HG02884 (cell line): ENCODE data around the gene SFXN5.
"Not testable (repeated sequence)": the region's sequence is repeated elsewhere in the genome, so short reads cannot be mapped to it uniquely, and the experiment has no call there.

Experiments used
- ATAC-seq: cut with Tn5 transposase; IDR thresholded peaks from one replicate; pipeline ENCODE4 v1.9.1; 2021; ENCODE audit warnings: mild to moderate bottlenecking, moderate library complexity; ENCODE audit not compliant: unreplicated experiment

The SFXN5 gene

DNA sequence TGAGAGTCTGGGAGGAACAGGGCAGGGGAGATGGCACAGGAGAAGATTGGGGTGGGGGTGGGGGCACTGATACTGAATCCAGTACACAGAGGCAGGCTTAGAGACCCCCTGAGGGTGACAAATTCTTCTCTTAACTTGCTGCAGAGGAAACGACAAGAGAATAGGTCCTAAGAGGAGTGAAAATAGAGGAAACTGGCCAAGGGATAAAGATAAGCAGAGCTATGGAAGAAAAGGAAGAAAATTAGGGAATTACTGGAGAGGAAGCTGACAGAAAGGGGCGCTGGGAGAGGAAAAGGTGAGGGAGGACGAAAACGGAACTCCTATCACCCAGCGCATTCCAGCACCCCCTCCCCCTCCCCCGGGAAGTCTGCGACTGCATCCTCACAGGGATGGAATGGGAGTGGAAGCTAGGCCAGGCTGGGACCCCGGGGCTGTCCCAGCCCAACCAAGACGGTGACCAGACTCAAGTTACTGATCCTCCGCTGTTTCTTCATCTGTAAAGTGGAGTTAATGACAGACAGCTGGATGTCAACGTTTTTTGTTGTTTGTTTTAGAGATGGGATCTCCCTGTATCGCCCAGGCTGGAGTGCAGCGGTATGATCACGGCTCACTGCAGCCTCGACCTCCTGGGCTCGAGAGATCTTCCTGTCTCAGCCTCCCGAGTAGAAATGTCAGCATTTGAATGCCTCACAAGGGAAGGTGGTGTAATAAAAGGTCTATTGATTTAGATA is 156.8 kb downstream of the SFXN5 start:
- ATAC-seq = no peak

DNA sequence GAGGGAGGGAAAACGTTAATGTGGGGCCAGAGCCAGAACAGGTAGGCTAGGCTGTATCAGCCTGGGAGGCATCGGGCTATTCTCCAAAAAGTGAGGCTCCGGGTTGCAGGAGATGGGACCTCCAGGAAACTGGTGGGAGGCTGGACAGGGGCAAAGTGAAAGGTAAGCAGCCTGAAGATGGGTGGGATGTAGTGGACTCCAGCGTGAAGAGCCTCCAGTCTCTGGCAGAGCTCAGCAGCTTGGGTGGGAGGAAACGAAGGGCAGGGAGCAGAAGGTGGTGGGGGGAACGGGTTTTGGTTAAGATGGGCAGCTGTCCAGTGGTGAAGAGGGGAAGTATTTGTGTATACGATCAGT is 157.3 kb downstream of the SFXN5 start:
- ATAC-seq = no peak

DNA sequence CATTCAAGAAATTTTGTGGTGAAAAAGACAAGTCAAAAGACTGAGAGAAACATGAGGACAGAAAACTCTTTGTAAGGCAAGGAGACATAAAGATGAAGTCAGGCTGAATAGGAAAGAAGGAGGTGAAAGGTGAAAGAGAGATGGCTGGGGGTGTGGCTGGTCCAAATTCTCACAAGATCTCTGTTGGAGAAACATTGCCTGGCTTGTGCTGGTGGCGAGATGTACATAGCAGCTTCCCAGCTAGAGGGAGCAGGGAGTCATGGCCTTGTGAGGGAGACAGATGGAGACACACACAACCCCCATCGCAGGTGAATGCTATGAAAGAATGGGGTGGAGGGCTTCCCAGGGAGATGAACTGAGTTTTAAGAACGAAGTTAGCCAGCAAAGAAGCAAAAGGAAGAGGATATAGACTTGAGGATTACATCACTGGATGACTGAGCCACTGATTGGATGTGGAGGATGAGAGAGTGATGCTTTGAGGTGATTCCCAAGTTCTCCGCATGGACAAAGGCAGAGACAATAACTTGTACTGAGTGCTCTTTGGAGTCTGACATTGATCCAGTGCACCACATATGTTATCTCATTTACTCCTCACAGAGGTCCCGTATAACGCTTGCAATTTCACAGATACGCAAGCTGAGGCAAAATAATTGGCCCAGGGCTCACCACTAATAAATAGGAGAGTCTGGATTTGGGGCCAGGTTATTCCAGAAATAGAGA is 157.9 kb downstream of the SFXN5 start:
- ATAC-seq = no peak

DNA sequence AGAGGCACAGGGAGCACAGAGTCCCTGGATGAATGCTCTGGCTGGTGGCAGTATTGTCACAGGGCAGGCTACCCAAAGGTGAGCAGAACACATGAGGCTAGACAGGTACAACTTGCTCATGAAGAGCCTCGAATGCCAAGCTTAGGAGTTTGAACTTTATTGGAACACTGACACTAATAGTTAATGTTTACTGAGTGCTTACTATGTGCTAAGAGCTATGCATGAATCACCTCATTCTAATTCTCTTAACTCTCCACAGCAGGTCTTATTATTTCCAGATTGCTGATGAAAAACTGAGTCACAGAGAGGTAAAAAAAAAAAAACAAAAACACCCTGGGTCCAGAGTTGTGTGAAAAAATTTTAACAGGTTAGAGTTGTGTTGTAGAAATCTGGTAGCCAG is 160.3 kb downstream of the SFXN5 start:
- ATAC-seq = no peak

DNA sequence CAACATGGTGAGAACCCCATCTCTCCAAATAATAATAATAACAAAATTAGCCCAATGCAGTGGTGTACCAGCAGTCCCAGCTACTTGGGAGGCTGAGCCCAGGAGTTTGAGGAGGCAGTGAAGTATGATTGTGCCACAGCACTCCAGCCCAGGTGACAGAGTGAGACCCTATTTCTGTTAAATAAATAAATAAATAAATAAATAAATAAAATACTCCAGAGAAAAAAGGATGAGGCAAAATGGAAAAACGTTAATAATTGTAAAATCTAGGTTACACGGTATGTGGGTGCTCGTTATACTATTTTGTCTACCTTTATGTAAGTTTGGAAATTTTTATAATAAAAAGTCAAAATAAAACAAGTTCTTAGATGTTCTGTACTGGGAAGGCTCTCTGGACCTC is 162.8 kb downstream of the SFXN5 start:
- no peak for ATAC-seq

DNA sequence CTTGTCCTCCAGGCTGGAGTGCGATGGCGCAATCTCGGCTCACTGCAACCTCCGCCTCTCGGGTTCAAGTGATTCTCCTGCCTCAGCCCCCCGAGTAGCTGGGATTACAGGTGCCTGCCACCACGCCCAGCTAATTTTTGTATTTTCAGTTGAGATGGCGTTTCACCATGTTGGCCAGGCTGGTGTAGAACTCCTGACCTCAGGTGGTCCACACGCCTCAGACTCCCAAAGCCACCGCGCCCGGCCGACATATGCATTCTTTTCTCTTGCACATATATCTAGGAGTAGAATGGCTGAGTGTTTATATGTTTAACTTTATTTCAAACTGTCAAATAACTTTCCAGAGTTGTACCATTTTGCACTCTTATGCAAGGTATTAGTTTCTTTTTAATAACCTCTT is 164.1 kb downstream of the SFXN5 start:
- not testable (repeated sequence) for ATAC-seq

DNA sequence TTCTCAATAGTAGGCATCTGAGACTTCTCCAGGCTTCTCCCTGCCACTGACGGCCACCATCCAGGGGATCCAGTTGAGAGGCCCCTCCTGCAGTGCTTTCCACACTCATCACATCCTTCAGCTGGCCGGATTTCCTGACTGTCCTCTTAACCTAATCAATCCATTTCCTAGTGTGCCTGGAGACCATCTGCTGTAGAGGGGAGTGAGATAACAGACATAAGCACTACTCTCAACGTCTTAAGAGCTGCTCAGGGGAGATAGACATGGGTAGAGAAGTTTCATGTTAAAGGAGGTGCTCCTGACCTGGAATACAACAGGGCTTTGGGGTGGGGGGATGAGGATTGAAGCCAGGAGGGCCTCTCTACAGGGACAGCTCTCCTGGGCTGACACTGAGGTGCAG is 170.1 kb downstream of the SFXN5 start:
- ATAC-seq = no peak

DNA sequence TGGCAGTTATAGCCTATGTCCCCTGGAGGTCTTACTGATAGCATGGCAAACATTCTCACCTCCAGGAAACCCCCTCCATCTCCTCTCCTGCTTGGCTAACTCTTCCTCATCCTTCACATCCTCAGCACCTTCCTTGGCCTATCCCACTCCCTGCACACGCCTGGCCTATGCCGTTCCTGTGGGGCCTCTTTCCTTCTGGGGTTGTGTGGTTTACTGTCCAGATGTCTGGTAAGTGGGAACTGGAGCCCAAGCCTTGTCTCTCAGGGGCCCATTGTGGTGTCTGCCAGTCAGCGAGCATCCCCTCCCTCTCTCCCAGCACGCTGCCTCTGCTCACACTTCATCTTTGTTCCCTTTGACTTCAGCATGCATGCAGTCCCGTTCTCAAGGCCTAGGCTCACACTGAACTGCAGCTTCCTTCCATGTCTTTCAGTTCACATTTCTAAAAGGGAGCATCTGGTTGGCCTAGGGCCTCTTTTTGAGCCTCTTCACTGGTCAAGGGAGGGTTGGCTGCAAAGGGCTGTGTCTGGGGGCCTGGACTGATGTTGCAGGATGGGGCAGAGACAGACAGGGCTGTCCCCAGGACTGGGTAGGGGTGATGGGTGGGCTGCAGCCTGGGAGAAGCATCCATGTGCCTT is 171.2 kb downstream of the SFXN5 start:
- ATAC-seq = no peak

DNA sequence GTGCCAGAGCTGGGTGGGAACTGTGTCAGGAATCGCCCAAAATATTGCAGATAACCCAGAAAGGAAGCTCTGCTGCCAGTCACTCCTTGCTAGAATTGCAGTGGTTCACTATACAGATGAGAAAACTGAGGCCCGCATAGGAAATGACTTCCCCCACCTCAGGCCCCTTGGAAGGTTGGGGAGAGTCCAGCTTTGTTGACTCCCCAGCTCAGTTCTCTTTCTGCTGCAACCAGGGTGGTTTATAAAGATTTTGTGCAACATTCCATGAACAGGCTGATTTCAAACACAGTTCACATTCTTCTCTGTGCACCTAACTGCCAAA is 173.0 kb downstream of the SFXN5 start:
- ATAC-seq = no peak

DNA sequence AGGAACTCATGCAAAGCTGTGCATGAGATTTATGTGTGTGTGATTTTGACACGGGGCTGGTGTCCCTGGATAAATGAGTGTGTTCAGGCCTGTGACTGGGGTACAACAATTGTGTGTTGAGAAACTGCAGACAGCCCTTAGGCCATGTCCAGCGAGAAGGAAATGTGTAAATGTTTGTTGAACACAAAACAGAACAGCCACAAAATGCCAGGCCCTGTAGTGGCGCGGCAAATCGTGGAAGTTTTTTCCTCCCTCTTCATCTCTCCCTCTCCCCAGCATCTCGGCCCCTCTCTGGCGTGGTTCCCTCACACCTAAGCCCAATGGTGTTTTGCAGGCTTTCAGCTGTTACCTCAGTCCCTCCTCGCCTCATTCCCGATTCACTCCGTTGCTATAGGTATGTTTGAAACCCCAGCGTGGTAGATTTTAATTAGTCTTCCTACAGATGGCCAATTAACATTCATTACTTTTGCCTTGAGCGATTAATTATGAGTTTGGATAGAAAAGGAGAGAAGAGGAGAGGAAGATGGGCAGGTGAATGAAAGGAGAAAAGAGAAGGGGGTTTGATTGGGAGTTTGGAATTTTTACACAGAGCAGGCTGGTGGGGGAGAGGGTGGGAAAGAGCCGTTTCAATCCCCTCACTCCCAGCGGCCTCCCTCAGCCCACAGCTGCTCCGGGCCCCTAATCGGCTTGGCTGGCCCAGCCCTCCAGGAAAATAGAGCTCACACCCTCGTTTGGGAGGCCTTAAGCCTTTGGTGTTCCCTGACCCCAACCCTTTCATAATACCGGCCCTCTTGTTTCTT is 173.5 kb downstream of the SFXN5 start:
- no peak for ATAC-seq

DNA sequence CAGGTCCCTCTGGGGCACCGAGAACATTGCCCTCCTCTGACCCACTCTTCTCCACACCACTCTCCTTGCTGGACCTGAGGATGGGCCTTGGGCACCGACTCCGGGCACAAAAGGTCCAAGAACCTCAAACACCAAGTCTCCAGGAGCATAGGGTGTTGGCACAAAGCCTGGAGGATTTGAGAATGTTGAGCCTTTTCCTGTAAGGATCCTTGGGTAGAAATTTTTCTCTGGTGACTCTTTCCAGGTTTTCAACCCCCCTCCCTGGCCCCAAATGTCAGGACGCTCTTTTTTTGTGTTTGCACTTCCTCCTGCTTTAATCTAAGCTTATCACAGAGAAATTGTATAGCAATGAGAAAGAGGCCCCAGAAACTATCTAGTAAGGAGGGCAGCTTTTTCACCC is 175.1 kb downstream of the SFXN5 start:
- no peak for ATAC-seq

DNA sequence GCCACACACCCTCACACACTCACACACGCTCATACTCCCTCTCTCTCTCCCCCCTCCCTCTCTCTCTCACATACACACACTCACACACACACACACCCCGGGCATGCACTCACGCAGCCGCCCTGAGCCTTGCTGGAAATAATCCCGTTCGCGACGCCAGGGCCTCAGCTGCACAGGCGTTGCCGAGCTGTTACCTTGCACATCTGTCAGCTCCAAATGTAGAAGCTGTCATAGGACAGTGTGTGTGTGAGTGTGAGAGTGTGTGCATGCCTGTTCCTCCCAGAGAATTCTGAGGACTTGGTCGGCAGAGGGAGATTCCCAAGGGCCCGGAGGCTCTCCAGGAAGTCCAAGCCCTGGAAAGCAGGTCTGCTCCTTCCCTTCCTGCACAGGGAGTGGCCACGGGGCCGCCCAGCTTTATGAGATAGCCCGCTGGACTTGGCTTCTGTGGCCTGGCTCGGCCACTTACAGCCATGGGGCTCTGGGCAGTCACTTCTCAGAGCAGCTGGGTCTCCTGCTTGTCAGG is 175.7 kb downstream of the SFXN5 start:
- no peak for ATAC-seq

DNA sequence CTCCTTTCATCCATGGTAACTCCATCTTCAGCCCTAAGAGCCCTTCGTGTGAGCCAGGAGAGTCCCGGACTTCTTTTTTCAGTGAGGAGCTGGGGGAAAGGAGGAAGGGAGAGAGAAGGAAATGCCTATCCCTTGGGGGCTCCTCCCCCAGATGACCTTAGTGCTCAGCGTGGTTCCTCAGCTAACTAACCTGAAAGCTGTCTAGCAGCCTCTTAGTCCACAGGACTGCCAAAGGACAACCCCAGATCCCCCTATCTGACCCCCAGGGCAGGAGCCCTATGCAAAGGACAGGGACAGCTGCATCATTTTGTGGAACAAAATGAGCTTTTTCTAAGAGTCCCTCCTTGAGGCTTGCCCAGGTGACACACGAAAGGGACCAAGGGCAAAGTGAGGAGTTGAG is 176.4 kb downstream of the SFXN5 start:
- no peak for ATAC-seq

DNA sequence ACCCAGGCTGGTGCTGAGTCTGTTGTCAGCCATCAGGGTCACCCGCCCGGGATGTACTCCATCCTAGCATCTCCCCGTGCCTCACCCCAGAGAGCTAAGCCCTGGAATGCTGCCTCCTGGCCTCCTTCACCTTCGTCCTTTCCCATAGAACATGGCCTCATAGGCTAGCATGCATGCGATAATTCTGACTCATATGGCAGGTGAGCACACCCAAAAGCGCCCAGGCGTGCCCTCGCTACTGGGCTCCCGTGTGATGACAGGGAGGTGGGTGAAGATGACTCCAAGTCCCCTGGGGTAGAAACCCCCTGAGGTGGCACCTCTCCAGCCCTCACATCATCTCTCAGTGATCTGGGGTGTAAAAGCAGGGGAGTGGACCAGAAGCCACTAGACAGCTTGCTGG is 177.0 kb downstream of the SFXN5 start:
- no peak for ATAC-seq

DNA sequence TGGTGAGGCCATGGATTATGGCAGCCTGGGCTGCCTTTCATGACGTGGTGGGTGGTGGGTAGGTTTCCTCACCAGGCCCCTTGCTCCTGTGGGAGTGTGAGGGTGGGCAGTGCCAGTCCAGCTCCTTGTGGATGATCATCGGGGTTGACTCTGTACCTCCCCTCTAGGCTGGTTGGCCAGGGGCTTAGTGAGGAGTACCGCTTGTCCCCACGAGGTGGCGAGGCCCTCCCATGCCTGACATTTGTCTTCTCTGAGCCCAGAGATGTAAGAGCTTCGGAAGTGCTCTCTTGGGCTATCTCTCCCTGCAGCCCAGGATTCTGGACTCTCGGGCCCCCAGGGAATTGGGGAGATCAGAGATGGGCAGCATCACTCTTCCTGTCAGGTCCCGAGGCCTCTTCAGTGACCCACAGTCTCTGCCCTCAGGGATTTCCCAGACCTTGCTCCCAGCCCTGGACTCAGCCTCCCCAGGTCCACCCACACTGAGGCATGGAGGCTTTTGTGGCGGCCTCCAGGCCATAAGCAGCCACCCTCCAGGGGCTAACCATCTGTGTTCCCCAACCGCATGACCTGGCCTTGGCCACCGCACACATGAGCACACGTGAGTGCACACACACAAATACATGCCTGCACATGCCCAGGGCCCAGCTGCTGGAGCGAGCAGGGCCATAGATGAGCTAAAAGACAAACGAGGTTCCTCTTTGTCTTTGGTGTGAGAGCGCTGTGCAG is 177.8 kb downstream of the SFXN5 start:
- ATAC-seq = peak; percentile 63

DNA sequence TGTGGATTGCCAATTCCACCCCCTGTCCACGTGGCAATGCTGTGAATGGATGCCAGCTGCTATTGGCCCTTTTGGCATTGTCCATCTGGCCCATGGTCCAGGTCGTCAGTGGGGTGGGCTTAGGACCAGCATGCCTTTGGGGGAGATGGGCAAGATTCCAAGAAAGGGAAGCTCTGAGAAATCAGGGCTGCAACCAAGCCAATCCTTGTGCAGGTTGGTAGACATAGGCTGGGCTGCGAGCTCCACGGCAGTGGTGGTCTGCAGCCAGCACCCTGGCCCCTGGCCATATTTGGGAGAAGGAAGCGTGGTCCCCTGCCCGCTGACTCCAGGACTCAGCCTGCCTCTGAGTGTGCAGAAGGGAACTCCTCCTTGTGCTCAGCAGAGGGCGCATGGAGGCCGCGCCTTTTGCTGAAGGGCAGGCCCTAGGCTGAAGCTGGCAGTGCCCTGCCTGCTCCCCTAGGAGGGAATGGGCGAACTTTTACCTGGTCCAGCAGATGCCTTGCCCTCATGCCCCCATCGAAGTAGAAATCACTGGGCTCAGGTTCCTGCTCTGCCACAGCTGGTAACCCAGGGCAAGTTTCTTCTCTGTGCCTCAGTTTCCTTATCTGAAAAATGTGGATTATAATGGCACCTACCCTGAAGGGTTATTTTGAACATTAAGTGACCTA is 178.9 kb downstream of the SFXN5 start:
- peak; percentile 74 for ATAC-seq
